IPS-11a (cell line): Measurements from ENCODE around the gene SFTA2.
"Not testable (repeated sequence)": the region's sequence is repeated elsewhere in the genome, so short reads cannot be mapped to it uniquely, and the experiment has no call there.

Experiments
- H3K4me3 ChIP-seq: one replicate; pipeline ENCODE4 v1.5.1; 2013; ENCODE audit warnings: low read depth, low read length, control low read depth

Gene SFTA2

DNA sequence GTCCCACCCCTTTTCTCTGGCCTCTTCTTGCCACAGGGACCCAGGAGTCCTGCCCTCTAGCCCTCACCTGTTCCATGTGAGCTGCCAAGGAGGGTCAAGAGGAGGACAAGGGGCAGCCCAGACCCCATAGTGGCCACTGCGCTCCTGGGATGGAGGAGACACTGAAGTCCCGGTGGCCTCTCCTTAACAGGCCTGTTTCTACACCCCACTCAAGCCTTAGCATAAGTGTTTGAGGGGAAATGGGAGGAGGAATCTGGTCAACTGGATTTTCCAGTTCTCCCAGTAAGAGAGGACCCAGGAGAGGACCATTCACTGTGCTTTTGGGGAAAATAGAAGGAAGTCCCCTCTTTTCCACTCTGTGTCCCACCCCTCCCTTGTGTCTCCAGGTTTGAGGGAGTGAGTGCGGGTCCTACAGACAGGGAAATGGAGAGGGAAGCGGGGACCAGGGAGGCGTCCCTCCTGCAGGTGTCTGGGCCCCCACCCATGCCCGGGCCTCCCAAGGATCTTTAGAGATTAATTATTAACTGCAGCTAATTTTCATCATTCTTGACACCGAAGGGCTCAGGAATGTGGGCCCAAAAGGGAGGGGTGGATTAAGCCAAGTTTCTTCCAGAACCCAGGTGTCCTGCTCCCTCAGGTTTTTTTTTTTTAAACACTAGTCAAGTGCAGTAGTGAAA is at the start of gene SFTA2:
Gene SFTA2, minus strand, starts transcription at position 202 of the 677 bp plus-strand sequence. Its CDS starts 74 bp downstream, at position 128.
- no peak within 1 kb of the TSS for H3K4me3 ChIP-seq

DNA sequence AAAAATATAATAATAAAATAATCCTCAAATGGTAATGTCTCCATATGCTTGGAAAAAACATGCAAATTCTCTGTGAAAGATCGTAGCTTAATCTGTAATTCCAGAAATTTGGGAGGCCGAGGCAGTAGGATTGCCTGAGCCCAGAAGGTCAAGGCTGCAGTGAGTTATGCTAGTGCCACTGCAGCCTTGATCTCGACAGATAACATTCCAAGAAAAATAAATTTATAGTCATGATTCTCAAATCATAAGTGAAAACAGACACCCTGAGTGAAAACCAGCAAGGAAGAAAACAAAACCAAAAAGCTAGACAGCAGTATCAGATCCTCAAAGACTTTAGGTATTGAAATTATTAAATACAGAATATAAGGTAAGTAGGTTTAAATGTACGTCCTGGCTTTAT is 47.7 kb upstream of the SFTA2 start:
- H3K4me3 ChIP-seq = no peak overlapping the region

DNA sequence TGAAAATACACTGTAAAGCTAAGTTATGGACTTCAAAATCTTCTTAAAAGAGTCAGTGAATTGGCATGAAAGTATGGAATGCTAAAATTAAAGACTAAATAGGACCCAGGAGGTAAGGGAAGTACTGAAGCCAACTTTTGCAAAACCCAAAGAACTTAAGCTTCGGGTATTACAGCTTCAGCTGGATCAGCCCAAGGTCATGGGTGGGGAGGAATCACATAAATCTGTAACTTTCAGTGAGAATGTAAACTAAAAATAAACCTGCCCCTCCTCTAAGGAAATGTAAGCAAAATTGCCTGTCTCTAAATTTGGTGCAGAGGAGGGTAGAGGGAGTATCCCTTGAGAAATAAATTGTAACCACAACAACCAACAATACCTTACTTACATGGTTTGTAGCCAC is 47.2 kb upstream of the SFTA2 start:
- no peak overlapping the region for H3K4me3 ChIP-seq

DNA sequence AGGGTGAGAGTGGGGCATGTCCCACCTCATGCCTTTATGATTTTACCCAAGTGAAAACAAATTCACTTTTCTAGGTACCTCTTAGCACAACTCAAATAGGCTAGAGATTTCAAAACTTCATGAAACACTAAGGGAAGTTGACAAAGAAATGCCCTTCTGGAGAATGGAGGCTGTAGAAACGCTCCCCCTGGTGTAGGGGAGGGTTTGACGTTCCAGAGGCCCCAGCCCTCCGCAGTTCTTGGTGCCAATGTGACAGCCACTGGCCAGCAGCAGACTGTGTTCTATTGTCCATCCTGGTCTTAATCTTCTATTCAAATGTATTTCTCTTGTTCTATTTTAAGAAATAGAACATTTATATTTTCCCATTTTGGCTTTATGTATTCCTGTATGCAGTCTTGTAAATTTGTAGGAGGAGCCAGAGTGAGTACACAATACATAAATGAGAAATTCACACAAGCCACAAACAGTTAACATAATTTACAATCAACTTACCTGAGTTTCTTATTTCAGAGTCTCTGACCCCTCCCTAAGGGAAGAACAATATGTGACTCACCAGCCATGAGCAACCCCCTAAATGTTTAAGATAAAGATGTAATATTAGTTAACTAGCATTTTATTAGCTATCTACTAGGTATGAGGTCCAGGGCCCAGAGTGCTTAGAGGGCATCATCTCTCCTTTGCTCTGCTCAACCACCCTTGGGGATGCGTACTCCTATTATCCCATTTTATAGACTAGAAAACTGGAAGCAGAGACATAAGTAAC is 42.7 kb upstream of the SFTA2 start:
- H3K4me3 ChIP-seq = no peak overlapping the region

DNA sequence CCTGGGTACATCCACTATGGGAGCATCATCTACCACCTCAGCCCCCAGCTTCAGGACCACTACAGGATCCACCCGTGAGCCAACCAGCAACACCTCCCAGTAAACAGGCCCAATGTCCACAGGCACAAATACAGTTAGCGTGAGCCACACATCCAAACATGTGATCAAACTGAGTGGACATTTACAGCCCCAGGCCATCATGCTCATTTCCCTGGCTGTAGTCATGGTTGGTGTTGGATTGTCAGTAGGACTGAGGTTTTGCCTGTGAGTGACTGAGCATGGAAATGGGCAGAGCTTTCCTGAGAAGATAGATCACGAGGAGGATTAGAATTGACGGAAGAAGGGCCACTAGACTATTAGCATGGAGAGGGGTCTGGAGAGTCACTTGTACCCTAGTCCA is 40.8 kb upstream of the SFTA2 start:
- no peak overlapping the region for H3K4me3 ChIP-seq

DNA sequence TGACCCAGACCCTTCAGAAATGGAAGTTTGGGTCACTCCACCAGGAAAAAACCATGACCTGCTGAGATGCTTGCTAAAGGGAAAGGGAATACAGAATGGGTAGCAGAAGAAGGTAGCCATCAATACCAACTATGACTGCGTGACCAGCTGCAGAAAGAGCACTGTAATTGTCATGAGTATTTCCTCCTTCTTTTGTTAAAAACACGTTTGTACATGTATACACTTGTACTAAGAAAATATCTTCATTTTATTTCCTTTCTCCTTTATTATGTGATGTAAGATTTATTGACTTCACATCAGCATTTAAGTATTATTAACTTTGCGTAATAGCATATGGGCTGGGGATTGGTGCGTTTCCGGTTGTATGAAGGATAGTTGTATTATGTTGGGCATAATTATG is 39.0 kb upstream of the SFTA2 start:
- no peak overlapping the region for H3K4me3 ChIP-seq

DNA sequence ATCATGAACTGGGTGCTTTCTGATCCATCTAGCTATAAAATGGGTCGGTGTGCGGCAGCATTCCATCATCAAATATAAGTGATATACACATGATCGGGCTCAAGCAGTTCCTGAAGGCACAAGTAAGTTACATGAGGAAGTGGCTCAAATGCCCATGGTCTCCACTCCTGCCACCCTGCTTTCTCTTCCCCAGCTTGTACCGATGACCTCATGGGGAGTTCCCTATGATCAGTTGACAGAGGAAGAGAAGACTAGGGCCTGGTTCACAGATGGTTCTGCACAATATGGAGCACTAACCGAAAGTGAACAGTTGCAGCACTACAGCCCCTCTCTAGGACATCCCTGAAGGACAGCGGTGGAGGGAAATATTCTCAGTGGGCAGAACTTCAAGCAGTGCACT is 37.2 kb upstream of the SFTA2 start:
- not testable (repeated sequence) for H3K4me3 ChIP-seq

DNA sequence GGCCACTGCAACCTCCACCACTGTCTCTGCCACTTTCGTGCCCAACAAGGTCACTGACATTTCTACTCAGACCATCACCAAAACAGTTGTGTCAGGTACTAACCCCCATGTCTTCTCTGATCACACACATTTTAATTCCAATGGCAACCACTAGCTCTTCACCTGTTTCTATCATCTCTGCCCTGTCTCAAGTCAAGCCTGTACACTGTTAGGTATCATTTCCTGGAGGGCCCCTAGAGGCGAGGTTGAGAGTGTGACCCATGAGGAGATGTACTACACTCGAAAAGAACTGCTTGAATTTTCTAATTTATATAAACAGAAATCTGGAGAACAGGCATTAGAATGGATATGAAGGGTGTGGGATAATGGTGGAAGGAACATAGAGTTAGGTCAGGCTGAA is 34.2 kb upstream of the SFTA2 start:
- no peak overlapping the region for H3K4me3 ChIP-seq

DNA sequence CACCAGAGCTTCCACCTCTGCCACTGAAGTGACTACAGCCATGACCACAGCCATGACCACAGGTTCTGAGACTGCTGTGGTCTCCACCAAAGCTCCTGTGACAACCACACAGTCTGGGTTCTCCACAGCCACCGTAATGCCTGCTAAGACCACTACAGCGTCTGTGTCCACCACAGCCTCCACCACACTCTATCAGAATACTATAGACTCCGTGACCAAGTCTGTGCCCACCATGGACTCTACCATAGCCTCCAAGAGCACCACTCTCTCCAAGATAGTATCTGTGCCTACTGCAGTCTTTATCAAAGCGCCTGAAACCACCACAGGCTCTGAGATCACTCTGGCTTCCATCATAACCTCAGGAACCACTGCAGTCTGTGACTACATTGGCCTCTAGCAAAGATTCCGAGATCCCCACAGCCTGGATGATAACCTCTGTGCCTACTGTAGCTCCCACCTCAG is 33.2 kb upstream of the SFTA2 start:
- no peak overlapping the region for H3K4me3 ChIP-seq

DNA sequence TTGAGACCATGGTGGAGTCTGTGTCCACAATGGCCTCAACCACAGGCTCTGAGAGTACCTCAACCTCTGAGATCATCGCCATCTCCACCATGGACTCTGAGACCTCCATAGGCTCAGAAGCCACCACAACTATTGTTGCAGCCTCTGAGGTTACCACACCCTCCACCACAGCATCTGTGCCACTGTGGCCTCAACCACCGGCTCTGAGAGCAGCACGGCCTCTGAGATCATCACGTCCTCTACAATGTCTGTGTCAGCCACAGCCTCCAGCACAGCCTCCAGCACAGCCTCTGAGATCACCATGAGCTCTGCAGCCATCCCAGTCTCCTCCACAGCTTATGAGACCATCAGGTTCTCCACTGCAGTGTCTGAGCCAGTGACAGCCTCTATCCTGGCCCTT is 32.1 kb upstream of the SFTA2 start:
- H3K4me3 ChIP-seq = no peak overlapping the region

DNA sequence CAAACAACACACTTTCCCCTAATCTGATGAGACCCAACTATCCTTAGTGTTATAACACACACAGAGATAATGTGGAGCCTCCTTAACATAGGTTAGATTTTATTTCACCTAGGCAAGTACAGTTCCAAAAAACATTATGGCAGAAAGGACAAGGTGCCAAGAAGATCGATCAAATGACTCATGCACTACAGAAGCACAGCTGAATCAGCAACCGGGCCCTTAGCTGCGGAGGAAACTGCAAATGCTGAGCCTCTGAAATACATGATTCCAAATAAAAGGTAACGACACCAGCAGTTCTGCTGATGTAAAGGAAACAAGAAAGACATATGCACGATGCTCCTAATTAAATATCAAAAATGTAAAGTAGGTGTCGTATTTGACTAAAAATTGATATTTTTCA is 31.7 kb upstream of the SFTA2 start:
- no peak overlapping the region for H3K4me3 ChIP-seq

DNA sequence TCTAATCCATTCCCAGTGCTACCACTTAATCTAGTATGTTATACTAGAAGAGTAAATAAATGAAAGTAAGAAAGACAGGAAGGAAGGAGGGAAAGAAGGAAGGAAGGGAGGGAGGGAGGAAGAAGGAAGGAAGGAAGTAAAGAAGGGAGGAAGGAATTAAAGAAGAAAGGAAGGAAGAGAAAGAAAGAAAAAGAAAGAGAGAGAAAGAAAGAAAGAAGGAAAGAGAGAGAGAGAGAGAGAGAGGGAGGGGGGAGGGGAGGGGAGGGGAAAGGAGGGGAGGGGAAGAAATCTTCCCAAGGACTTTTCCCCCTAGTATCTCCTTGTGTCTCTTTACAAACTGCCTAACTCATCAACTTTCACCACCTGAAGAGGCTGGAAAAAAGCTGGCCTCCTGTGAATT is 30.7 kb upstream of the SFTA2 start:
- no peak overlapping the region for H3K4me3 ChIP-seq

DNA sequence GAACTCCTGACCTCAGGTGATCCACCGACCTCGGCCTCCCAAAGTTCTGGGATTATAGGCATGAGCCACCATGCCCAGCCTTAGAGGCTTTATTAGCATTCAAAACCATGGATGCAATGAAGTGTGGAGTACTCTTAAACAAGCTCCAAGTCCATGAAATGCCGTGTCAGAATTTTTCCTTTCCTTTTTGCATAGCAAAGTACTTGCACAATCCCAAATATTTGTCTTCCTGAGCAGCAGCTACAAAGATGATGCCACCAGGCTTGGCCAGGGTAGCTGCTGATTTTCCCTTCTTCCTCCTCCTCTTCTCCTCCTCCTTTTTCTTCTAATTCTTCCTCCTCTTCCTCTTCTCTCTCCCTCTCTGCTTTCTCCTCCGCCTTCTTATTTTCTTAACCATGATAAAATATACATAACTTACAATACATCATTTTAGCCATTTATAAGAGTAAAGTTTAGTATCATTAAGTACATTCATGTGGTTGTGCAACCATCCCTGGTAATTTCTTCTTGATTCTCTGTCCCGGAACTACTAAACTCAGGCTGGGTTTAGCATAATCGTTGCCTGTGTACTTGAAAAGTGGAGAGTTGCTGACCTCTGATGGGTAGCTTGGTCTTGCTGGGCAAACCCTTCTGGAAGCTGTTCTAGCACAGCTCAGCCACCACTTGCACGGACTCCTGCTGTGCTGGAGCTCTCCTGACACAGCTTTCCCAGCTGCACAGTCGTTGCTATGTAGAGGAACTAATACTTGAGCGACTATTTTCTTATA is 29.1 kb upstream of the SFTA2 start:
- H3K4me3 ChIP-seq = no peak overlapping the region

DNA sequence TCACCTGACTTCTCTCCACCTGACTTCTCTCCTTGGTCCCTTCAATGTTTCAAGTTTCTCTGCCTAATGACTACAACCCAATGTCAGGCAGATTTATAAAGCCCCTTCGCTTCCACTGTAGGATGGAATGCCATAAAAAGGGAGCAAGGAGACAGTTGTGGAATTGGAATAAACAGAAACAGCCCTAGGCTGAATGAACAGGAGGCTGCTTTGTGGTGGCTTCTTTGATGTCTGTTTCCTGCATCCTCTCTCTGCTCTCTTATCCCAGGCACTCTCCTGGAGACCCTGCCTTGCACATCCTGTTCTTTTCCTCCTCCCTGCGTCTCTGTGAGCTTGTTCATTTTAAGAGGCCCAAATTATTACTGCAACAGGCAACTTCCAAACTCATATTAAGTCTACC is 25.7 kb upstream of the SFTA2 start:
- H3K4me3 ChIP-seq = no peak overlapping the region

DNA sequence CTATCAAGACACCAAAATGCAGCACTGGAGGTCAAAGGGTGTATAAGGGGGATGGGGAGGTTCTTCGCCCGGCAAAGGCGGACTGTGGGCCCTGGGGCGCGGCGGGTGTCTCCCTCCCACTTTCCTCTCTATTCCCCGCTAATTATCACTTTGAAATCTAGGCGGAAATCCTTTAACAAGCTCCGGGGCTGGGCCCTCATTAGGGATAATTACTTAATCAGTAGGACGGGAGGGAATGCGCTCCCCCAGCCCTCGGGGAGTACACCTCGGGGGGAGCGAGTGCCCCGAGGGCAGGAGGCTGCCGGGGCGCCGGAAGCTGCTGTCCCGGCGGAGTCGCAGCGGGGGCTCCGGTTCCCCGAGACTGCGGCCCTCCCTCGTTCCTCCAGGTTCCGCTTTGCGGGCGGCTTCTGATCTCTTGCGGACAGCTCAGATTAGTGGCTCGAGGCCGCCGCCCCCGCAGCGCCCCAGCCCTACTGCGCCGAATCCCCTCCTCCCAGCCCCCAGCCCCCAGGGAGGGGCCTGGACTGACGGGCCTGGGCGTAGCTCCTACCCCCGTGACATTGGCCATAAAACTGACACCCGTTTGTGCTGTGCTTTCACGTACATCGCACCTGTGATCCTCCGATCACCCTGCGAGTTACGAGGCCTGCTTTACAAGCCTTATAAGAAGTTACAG is 23.5 kb upstream of the SFTA2 start:
- peak overlapping the region; percentile 41 for H3K4me3 ChIP-seq

DNA sequence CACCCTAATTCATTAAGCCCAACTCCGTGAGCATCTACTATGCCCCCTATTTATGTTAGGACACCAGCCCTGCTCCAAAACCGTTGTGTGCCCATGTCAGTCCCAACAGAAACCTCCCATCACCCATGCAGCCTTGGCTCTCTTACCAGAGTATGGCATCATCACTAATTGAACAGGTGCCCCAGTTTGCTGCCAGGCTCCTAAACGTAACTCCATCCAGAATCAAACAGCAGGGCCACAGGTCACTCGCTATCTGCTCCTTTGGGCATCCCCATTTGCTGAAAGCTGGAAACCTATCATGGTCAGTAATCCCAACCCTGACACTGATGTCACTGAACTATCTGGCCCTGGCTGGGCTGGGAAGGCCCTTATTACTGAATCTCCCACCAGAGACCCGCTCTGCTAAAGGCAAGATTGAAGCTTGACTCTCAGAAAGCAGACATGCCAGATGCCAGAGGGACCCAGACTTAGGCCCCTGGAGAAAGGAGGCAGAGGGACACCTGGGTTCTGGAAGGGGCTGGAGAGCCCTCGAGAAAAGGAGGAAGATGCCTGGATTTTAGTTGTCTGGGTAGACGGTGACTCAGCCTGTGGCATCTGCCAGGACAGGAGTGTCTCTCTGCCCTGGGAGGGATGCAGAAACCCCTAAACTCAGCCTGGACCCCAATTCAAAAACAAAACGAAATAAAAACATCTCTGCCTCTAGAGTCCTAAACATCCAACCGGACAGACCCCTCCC is 22.8 kb upstream of the SFTA2 start:
- H3K4me3 ChIP-seq = peak overlapping the region; percentile 41

DNA sequence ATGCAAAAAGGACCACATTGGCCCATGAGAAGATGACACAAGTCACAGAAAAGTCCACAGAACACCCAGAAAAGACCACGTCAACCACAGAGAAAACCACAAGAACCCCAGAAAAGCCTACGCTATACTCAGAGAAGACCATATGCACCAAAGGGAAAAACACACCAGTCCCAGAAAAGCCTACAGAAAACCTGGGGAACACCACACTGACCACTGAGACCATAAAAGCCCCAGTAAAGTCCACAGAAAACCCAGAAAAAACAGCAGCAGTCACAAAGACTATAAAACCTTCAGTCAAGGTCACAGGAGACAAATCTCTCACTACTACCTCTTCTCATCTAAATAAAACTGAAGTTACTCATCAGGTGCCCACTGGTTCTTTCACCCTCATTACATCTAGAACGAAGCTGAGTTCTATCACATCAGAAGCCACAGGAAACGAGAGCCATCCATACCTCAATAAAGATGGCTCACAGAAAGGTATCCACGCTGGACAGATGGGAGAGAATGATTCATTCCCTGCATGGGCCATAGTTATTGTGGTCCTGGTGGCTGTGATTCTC is 20.0 kb upstream of the SFTA2 start:
- H3K4me3 ChIP-seq = no peak overlapping the region

DNA sequence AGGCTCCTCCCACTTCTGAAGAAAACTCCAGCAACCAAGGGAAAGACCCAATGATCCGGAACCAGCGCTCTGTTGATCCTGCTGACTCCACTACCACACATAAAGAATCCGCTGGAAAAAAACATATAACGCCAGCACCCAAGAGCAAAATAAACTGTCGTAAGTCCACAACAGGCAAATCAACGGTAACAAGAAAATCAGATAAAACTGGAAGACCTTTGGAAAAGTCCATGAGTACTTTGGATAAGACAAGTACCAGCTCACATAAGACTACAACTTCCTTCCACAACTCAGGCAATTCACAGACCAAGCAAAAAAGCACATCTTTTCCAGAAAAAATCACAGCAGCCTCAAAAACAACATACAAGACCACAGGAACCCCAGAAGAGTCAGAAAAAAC is 16.8 kb upstream of the SFTA2 start:
- H3K4me3 ChIP-seq = no peak overlapping the region

DNA sequence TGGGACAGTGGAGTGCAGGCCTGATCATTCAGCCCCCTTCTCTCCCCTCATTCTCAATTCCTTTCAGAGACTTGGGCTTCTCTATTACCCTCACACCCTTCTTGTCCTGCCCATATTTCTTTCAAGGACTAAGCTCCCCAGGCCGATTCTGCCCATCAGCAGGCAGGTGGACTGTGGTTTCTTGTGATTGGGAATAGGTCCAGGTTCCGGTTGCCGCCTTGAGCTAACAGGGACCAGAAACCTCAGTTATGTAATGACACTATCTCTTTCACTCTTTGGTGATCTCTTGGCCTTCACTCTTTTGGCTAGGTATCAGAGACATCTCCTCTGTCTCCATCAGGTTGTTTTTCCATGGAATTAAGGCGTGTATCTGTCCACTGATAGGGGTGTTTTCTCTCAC is 15.3 kb upstream of the SFTA2 start:
- no peak overlapping the region for H3K4me3 ChIP-seq

DNA sequence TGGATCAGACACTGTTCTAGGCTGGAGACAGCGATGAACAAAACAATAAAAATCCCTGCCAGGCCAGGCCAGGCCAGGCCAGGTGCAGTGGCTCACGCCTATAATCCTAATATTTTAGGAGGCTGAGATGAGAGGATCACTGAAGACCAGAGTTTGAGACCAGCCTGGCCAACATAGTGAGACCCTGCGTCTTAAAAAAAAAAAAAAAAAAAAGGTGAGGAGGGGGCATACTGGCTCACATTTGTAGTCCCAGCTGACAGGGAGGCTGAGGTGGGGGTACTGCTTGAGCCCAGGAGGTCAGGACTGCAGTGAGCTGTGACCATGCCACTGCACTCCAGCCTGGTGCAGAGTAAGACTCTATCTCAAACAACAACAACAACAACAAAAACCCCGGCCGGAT is 13.3 kb upstream of the SFTA2 start:
- H3K4me3 ChIP-seq = no peak overlapping the region
